GM18861 (cell line): Measurements from ENCODE around the gene GAS1.

Source experiments
- ATAC-seq: cut with Tn5 transposase; IDR thresholded peaks from one replicate; pipeline ENCODE4 v1.9.1; 2021; ENCODE audit not compliant: unreplicated experiment

Gene GAS1

DNA sequence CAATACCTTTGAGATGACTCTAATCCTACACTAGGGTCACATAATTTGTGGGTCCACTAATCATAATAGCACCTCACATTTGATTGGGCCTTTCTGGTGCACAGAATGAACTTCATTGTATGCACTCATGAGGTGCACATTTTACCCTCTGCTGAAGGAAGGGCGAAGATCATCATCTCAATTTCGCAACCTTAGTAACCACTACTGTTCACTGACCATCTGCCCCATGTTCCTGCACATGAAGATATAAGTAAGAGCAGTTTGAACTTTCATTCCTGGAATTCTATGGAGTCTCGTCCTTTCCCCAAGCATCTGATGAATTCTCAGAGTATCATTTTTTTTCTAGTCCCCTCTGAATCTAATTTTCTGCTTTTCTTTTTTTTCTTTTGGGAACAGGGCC is 21.2 kb downstream of the GAS1 start:
- no peak for ATAC-seq

- ATAC-seq, result no peak
Measured at GRCh38 chr9:86925686-86926085, 21.6 kb downstream of the GAS1 start.

DNA sequence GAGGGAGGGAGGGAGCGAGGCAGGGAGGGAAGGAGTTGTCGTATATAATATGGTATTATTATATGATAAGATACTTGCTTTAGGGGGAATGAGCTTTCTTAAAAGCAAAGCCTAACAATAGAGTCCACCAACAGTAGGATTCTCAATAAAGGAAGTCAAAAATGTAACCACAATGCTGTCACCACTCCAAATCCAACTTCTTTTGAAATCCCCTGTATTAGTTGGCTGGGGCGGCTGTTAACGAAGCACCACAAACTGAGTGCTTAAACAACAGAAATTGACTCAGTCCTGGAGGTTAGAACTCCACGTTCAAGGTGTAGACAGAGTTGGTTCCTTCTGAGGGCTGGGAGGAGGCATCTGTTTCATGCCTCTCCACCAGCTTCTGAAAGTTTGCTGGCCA is 23.1 kb downstream of the GAS1 start:
- no peak for ATAC-seq

DNA sequence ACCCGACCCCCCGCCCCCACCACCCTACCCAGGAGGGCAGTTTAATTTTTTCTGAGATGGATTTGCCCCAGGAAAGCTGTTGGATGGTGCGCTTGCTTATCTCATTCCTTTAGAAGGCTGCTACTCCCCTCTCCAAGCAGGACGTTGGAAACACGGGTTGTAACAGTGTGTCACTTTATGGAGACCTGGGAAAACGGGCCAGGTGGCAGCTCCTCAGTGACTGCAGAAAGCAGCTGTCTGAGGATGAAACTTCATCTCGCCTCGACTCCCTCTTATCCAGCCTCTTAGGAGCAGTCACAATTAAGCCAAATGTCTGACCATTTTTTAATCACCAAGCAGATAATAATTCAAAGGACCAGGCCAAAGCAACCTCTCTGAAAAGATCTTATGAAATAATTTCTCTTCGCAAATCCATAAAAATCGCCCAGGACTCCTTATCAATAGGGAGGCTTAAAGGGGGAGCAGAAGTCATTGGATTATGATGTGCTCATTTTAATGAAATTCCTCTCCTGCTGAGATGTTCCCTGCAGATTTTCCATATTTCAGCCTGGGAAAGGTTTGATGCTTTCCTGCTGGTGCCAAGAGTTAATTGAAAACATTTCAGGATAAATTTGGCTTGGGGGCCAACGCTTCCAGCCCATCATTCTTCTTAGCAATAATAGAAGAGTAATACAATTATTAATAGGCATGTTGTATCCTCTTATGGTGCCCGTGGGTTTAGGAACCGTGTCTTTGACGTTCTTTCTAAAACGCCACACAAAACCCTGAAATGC is 26.0 kb downstream of the GAS1 start:
- ATAC-seq, result no peak

GRCh38 chr9:86918556-86918955 is 28.8 kb downstream of the GAS1 start:
- no peak for ATAC-seq

- no peak for ATAC-seq
Measured at GRCh38 chr9:86912210-86912609, 35.1 kb downstream of the GAS1 start.

DNA sequence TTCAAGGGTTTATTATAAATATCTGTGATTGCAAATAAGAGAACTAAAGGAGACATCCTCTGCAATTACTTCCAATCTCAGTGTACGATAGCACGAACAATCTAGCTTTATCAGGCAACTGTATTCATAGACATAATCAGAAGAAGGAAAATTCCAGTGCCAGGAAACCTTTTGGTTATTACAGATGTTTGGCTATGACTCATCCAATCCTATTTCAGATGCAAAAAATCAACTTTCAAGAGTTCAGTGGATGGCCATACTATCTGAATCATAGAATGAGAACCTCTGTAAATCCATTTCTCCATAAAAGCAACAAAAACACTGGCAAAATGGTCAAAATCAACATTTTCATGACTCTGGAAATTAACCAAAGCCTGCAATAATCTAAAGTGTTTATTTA is 37.9 kb downstream of the GAS1 start:
- no peak for ATAC-seq

GRCh38 chr9:86908261-86908660 is 39.0 kb downstream of the GAS1 start:
- ATAC-seq, result no peak

DNA sequence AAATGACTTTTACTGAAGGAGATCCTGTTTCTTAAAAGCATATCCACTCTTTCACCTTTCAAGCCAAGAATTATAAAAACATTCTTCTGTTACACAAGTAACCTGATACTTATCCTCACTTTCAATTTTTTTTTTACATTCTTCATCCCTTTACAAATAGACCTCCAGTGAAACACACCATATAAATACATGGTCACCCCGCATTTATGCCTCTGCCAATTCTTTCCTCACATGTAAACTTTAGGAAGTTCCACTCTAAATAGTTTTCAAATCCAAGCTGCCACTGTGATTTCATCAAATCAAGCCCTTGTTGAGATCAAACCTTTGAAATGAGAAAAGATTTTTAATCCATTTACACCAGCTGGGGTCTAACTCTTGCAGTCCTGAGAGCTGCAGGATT is 40.0 kb downstream of the GAS1 start:
- no peak for ATAC-seq

DNA sequence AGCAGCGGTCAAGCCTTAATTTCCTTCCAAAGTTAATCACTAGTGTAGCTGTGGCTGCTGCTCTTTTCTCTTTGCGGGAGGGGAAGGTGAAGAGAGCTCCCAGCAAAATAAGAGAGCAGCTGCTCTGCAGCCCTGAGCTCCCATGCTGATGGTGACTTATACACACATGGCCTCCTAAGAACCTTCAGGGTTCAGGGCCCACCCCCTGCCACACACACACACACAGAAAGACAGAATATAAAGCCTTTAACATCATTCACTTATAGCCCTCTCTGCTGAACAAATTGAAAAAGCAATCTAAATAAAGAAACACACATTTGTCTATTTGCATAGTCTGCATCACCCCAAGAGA is 43.6 kb downstream of the GAS1 start:
- no peak for ATAC-seq

- no peak for ATAC-seq
Measured at GRCh38 chr9:86902991-86903733, 44.1 kb downstream of the GAS1 start.

- no peak for ATAC-seq
Measured at GRCh38 chr9:86902586-86902985, 44.7 kb downstream of the GAS1 start.

DNA sequence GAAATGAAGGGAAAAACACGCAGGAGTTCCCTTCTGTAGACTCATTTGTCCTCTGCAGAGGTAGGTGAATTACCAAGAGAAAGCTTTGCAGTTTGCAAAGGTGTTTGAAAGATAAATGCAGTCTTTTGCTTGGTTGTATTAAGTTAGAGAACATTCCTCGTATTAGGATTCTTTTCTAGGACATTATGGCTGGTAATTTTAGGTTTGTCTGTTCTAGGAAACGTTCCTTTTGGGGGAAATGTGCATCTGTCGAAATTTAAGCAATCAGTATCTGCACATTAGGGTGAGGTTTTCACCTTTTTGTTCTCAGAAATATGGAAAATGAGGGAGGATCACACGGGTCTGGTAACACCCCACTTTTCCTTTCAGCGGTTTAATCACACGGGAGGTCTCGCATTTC is 45.1 kb downstream of the GAS1 start:
- no peak for ATAC-seq

GRCh38 chr9:86901511-86901910 is 45.8 kb downstream of the GAS1 start:
- ATAC-seq, result no peak
